Measurements from ENCODE around the gene PRDM16. TPM values are rescaled to one million over a fixed set of nuclear protein-coding genes. Genes with fewer than 3 reads are reported as not detected.

Gene PRDM16
- polyA plus RNA-seq, 3 donors = not detected

DNA sequence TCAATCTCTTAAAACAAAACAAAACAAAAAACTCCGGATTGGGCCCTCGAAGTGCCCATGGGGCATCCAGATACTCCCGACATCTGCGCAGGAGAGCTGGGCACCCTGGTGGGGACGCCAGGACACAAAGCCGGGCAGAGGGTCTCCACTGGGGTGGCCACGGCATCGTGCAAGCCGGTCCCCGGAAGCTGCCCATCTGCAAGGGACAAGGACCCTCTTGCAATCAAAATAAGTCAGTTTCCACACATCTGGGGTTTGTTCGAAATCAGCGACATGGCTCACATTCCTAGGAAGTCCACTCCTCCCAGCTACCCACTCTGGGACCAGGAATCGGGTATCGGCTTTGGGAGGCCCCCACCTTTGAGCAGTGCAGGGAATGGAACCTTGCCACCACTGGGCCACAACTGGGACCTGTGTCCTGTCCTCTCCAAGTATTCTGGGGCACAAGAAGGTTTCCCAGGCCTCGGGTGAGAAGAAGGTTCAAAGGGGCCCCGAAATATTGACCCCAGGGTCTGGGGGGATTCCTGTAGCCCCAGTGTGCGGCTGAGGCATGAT is 4.6 kb upstream of the PRDM16 start:
- Histone ChIP-seq H3K4me3 (replicated peaks in 1 of 3; ENCODE audit: low read depth in 2 of 3, low read length in 3 of 3) (no peak overlapping the region), H2AFZ (ENCODE audit: insufficient read depth, low read depth, low read length, poor library complexity, severe bottlenecking) (no peak overlapping the region), H3K27ac (ENCODE audit: low read depth in 1 of 2, low read length in 2 of 2) (no peak overlapping the region), H3K27me3 (ENCODE audit: control insufficient read depth in 2 of 2, insufficient read depth in 2 of 2, low read length in 2 of 2) (peaks cover 5 to 28% of the 10 kb centered on the region in 2 donors), H3K4me2 (replicated peaks; ENCODE audit: extremely low read depth, low read length, poor library complexity, severe bottlenecking) (no peak overlapping the region), H3K79me2 (ENCODE audit: insufficient read depth, low read length) (no peaks in the 10 kb centered on the region), H4K20me1 (ENCODE audit: insufficient read depth, low read length) (no peaks in the 10 kb centered on the region), H3K9me3 (replicated peaks in 1 of 2; ENCODE audit: control insufficient read depth in 1 of 2, insufficient read depth in 1 of 2, low read length in 2 of 2) (no peaks in the 10 kb centered on the region), H3K4me1 (ENCODE audit: control insufficient read depth in 1 of 2, insufficient read depth in 2 of 2, low read length in 2 of 2) (peaks cover 0 to 6% of the 10 kb centered on the region in 2 donors), H3K36me3 (replicated peaks in 1 of 2; ENCODE audit: control insufficient read depth in 1 of 2, insufficient read depth in 2 of 2, low read length in 2 of 2) (no peaks in the 10 kb centered on the region), H3K9ac (ENCODE audit: insufficient read depth, low read length, poor library complexity, severe bottlenecking) (no peak overlapping the region)
- H3K27me3 Mint-ChIP-seq (ENCODE audit: low read depth in 3 of 3) = peaks cover 24 to 40% (median 26%) of the 10 kb centered on the region in 3 donors
- 96% methylated on average over 15 of the region's 17 CpGs for WGBS (ENCODE audit: insufficient coverage)
- H3K36me3 Mint-ChIP-seq = peaks cover 0 to 2% of the 10 kb centered on the region in 2 donors
- no peak for DNase-seq
- H3K4me1 Mint-ChIP-seq = peaks cover 3% of the 10 kb centered on the region
- no peak overlapping the region for H3K4me3 Mint-ChIP-seq
- intact Hi-C loops (cut with micrococcal nuclease) = no loop called here
- TF ChIP-seq, protein P1, sequence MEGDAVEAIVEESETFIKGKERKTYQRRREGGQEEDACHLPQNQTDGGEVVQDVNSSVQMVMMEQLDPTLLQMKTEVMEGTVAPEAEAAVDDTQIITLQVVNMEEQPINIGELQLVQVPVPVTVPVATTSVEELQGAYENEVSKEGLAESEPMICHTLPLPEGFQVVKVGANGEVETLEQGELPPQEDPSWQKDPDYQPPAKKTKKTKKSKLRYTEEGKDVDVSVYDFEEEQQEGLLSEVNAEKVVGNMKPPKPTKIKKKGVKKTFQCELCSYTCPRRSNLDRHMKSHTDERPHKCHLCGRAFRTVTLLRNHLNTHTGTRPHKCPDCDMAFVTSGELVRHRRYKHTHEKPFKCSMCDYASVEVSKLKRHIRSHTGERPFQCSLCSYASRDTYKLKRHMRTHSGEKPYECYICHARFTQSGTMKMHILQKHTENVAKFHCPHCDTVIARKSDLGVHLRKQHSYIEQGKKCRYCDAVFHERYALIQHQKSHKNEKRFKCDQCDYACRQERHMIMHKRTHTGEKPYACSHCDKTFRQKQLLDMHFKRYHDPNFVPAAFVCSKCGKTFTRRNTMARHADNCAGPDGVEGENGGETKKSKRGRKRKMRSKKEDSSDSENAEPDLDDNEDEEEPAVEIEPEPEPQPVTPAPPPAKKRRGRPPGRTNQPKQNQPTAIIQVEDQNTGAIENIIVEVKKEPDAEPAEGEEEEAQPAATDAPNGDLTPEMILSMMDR (IDR thresholded peaks at IDR 0.05) = no peak
- H3K27ac Mint-ChIP-seq = no peak overlapping the region
- H3K9me3 Mint-ChIP-seq = peaks cover 0 to 3% (median 2%) of the 10 kb centered on the region in 7 donors

DNA sequence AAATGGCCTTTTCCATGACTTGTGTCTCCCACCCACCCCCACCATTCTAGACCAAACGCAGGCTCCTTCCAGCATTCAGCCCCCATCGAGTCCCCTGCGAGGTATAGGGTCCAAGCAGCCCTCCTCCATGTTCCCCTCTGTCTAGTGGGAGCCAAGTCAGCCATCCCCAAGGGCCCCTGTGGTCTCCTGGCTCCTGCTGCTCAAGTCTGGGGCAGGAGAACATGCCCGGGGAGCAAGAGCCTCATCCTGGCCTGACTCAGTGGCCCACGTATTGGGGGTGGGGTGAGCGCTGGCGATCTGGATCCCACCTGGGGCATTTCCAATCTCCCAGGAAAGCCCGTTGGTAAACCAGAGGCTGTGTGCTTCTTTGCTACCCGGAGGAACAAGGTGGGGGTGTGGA is 4.1 kb upstream of the PRDM16 start:
- no peak overlapping the region for H3K9ac ChIP-seq (ENCODE audit: insufficient read depth, low read length, poor library complexity, severe bottlenecking)
- H3K4me1 ChIP-seq (ENCODE audit: control insufficient read depth in 1 of 2, insufficient read depth in 2 of 2, low read length in 2 of 2) = peaks cover 0 to 6% of the 10 kb centered on the region in 2 donors
- 97% methylated on average over 6 of the region's 9 CpGs for WGBS (ENCODE audit: insufficient coverage)
- H3K27ac ChIP-seq (ENCODE audit: low read depth in 1 of 2, low read length in 2 of 2) = no peak overlapping the region
- TF ChIP-seq, protein P1 (IDR thresholded peaks at IDR 0.05) = no peak
- H3K4me3 Mint-ChIP-seq = no peak overlapping the region
- no peaks in the 10 kb centered on the region for H3K36me3 ChIP-seq (replicated peaks in 1 of 2; ENCODE audit: control insufficient read depth in 1 of 2, insufficient read depth in 2 of 2, low read length in 2 of 2)
- peaks cover 26 to 44% (median 27%) of the 10 kb centered on the region in 3 donors for H3K27me3 Mint-ChIP-seq (ENCODE audit: low read depth in 3 of 3)
- H3K4me2 ChIP-seq (replicated peaks; ENCODE audit: extremely low read depth, low read length, poor library complexity, severe bottlenecking) = no peak overlapping the region
- peaks cover 0 to 3% (median 2%) of the 10 kb centered on the region in 7 donors for H3K9me3 Mint-ChIP-seq
- peaks cover 3% of the 10 kb centered on the region for H3K4me1 Mint-ChIP-seq
- H3K9me3 ChIP-seq (replicated peaks in 1 of 2; ENCODE audit: control insufficient read depth in 1 of 2, insufficient read depth in 1 of 2, low read length in 2 of 2) = no peaks in the 10 kb centered on the region
- peaks cover 0 to 2% of the 10 kb centered on the region in 2 donors for H3K36me3 Mint-ChIP-seq
- no peak overlapping the region for H3K27ac Mint-ChIP-seq
- intact Hi-C loops (cut with micrococcal nuclease) = no loop called here
- H3K27me3 ChIP-seq (ENCODE audit: control insufficient read depth in 2 of 2, insufficient read depth in 2 of 2, low read length in 2 of 2) = peaks cover 5 to 28% of the 10 kb centered on the region in 2 donors
- no peaks in the 10 kb centered on the region for H4K20me1 ChIP-seq (ENCODE audit: insufficient read depth, low read length)
- no peak overlapping the region for H2AFZ ChIP-seq (ENCODE audit: insufficient read depth, low read depth, low read length, poor library complexity, severe bottlenecking)
- no peaks in the 10 kb centered on the region for H3K79me2 ChIP-seq (ENCODE audit: insufficient read depth, low read length)
- no peak overlapping the region for H3K4me3 ChIP-seq (replicated peaks in 1 of 3; ENCODE audit: low read depth in 2 of 3, low read length in 3 of 3)
- no peak for DNase-seq

Data from CD14-positive monocyte (primary cell).